ENCODE results near the gene CBFA2T2. TPM values are rescaled to one million over a fixed set of nuclear protein-coding genes. Genes with fewer than 3 reads are reported as not detected.

CBFA2T2 gene
- total RNA-seq, 1 donor from 2014 or later: 19.6 TPM

DNA sequence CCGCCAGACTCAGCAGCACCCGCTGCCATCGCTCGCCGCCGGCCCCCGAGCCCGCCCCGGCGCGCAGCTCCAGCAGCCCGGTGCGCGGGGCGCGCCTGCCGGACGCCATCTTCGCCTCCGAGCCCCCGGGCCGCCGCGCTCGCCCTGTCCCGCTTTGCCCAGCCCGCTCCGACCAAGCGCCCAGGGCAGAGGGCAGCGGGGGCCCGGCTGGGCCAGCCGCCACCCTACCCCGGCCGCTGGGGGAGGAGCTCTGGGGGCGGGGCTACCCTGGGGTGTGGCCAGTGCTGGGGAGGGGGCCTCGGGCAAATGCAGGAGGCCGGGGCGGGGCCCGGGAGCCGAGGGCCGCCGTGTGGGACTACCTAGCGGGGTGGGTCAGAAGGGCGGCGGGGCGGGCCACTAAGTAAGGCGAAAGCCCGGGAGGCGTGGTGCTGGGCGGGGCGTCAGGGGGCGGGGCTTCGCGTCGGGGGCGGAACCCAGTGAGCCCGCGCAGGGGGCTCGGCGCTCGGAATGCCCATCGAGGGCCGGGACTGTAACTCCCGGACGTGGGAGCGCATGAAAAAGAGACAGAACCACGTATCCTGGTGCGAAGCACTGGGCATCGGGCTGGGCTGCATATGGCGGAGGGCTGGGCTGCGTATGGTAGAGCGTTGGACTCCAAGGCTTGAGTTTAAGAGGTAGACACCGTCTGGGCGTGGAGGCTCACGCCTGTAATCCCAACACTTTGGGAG is 46.2 kb upstream of the CBFA2T2 start, which contains the start of gene SNTA1:
Gene SNTA1 (minus strand): TSS at position 252 of the 728 bp plus-strand sequence. CDS start 143 bp downstream, at position 109.
- Mint-ChIP-seq H3K4me3 (ENCODE audit: unreplicated experiment) (peak within 1 kb of the TSS; percentile 87), H3K36me3 (ENCODE audit: unreplicated experiment) (no peaks in the 10 kb centered on the region), H3K27me3 (ENCODE audit: unreplicated experiment) (no peaks in the 10 kb centered on the region), H3K4me1 (ENCODE audit: unreplicated experiment) (peaks cover 22% of the 10 kb centered on the region), H3K27ac (ENCODE audit: unreplicated experiment) (peak within 1 kb of the TSS; percentile 78), H3K9me3 (ENCODE audit: unreplicated experiment) (no peaks in the 10 kb centered on the region)
- TF ChIP-seq, protein P1, sequence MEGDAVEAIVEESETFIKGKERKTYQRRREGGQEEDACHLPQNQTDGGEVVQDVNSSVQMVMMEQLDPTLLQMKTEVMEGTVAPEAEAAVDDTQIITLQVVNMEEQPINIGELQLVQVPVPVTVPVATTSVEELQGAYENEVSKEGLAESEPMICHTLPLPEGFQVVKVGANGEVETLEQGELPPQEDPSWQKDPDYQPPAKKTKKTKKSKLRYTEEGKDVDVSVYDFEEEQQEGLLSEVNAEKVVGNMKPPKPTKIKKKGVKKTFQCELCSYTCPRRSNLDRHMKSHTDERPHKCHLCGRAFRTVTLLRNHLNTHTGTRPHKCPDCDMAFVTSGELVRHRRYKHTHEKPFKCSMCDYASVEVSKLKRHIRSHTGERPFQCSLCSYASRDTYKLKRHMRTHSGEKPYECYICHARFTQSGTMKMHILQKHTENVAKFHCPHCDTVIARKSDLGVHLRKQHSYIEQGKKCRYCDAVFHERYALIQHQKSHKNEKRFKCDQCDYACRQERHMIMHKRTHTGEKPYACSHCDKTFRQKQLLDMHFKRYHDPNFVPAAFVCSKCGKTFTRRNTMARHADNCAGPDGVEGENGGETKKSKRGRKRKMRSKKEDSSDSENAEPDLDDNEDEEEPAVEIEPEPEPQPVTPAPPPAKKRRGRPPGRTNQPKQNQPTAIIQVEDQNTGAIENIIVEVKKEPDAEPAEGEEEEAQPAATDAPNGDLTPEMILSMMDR (IDR thresholded peaks at IDR 0.05): no peak
- peak; percentile 94 for DNase-seq (ENCODE audit: extremely low spot score, unreplicated experiment)

DNA sequence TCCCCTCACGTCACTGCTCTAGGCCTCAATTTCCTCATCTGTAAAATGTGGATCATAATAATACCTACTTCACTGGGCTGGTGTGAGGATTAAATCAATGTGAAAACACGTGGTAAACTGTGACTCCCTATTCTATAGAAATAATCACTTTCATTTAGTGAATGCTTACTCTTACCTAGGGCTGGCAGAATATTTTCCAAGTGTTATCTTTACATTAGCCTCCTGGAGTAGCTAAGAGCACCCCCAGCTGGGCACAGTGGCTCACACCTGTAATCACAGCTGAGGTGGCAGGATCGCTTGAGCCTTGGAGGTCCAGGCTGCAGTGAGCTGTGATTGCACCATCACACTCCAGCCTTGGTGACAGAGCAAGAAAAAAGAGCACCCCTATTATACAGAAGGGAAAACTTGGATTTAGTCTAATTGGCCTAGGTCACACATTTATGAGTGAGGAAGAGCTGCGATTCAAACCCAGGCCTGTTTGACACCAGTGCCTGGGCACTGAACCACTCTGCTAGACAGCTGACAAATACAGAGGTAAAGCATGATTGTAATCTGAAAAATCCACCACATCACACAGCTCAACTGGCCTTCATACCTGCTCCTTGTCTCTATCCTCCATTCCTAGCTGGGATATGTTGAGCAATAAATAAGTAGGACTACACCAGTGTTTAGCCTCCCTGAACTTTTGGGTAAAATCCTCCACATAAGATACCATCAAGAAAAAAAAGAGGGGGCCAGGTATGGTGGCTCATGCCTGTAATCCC is 44.9 kb upstream of the CBFA2T2 start:
- Mint-ChIP-seq H3K9me3 (ENCODE audit: unreplicated experiment) (no peaks in the 10 kb centered on the region), H3K4me3 (ENCODE audit: unreplicated experiment) (peak overlapping the region; percentile 87), H3K36me3 (ENCODE audit: unreplicated experiment) (no peaks in the 10 kb centered on the region), H3K27me3 (ENCODE audit: unreplicated experiment) (no peaks in the 10 kb centered on the region), H3K4me1 (ENCODE audit: unreplicated experiment) (peaks cover 20% of the 10 kb centered on the region), H3K27ac (ENCODE audit: unreplicated experiment) (no peak overlapping the region)
- TF ChIP-seq, protein P1 (IDR thresholded peaks at IDR 0.05): peak; percentile 28
- DNase-seq (ENCODE audit: extremely low spot score, unreplicated experiment): no peak

DNA sequence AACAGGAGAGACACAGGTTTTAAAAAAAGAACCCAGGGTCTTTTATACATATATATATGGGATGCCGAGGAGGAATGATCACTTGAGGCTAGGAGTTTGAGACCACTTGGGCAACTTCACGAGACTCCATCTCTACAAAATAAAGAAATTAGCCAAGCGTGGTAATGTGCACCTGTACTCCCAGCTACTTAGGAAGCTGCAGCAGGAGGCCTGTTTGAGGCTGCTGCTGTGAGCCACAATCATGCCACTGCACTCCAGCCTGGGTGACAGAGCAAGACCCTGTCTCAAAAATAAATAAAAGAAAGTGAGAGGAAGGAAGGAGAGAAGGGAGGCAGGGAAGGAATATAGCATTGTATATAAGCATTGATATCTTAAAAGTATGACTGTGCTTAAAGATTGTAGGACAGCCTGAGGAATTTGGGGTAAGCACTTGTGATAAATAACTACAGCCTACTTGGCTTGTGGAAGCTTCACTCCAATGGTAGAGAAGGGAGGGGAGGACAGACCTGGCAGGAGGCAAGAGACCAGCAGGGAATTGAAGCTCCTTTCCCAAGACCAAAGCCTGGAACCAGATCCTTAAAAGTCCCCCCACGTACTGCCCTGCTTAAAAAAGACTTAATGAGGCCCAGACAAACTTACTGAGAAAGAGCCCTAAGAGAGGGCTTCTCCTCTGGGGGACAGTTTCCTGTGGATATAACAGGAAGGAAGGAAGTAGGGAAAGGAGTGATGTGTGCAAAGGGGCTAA is 43.8 kb upstream of the CBFA2T2 start:
- H3K4me1 Mint-ChIP-seq (ENCODE audit: unreplicated experiment): peaks cover 20% of the 10 kb centered on the region
- H3K36me3 Mint-ChIP-seq (ENCODE audit: unreplicated experiment): no peaks in the 10 kb centered on the region
- no peaks in the 10 kb centered on the region for H3K9me3 Mint-ChIP-seq (ENCODE audit: unreplicated experiment)
- TF ChIP-seq, protein P1 (IDR thresholded peaks at IDR 0.05): no peak
- no peak overlapping the region for H3K27ac Mint-ChIP-seq (ENCODE audit: unreplicated experiment)
- DNase-seq (ENCODE audit: extremely low spot score, unreplicated experiment): no peak
- no peaks in the 10 kb centered on the region for H3K27me3 Mint-ChIP-seq (ENCODE audit: unreplicated experiment)
- no peak overlapping the region for H3K4me3 Mint-ChIP-seq (ENCODE audit: unreplicated experiment)

DNA sequence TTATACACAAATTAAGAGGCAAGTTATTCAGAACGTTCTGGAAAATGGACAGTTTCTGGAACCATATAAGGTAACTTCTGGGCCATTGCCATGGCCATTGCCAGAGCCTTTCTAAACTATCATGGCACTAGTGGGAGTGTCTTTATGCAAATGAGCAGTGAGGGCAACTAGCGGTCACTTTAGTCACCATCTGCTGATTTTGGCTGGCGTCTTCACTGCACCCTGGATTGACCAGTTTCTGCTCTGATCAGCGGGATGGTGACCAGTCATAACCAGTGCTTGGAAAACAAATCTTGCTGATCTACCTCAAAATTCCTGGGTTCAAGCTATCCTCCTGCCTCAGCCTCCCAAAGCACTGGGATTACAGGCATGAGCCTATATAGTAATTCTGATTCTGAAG is 39.0 kb upstream of the CBFA2T2 start:
- no peaks in the 10 kb centered on the region for H3K36me3 Mint-ChIP-seq (ENCODE audit: unreplicated experiment)
- no peaks in the 10 kb centered on the region for H3K27me3 Mint-ChIP-seq (ENCODE audit: unreplicated experiment)
- no peak for DNase-seq (ENCODE audit: extremely low spot score, unreplicated experiment)
- no peak overlapping the region for H3K27ac Mint-ChIP-seq (ENCODE audit: unreplicated experiment)
- no peaks in the 10 kb centered on the region for H3K9me3 Mint-ChIP-seq (ENCODE audit: unreplicated experiment)
- H3K4me1 Mint-ChIP-seq (ENCODE audit: unreplicated experiment): no peaks in the 10 kb centered on the region
- no peak overlapping the region for H3K4me3 Mint-ChIP-seq (ENCODE audit: unreplicated experiment)
- TF ChIP-seq, protein P1 (IDR thresholded peaks at IDR 0.05): no peak
